IPS-NIHi7 (cell line): Measurements from ENCODE around the gene BMP2.
A peak's percentile ranks its signal among the peaks of the same experiment; 100 is the strongest.

Experiments used
- DNase-seq: peaks from one replicate; pipeline ENCODE4 v3.0.0; 2012; ENCODE audit warnings: mixed read lengths; ENCODE audit errors: extremely low spot score

BMP2 gene

GRCh38 chr20:6767536-6768227 is at the start of gene BMP2:
Gene BMP2, plus strand, starts transcription at chr20:6767686. Its CDS starts 2,441 bp downstream, at chr20:6770127.
- peak; percentile 62 for DNase-seq

- peak; percentile 42 for DNase-seq
Measured at GRCh38 chr20:6718662-6719368, 48.7 kb upstream of the BMP2 start.

GRCh38 chr20:6719369-6719721 is 48.1 kb upstream of the BMP2 start:
- no peak for DNase-seq

DNA sequence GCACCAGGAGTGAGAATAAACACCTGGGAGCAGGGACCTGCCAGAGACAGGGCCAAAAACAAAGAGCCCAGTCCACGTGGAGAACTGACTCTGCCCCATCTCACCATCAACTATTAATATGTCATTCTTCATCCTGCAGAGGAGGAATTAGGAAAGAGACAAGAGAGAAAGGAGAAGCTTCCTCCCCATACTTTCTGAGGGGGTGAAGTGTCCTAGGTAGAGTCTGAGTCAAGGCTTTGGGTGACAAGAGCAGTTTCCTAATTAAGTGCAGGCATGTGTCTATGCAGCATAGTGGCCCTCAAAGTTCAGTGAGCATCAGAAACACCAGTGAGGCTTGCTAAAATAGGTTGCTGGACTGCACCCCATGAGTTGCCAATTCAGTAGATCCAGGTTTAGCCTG is 40.7 kb upstream of the BMP2 start:
- no peak for DNase-seq

DNA sequence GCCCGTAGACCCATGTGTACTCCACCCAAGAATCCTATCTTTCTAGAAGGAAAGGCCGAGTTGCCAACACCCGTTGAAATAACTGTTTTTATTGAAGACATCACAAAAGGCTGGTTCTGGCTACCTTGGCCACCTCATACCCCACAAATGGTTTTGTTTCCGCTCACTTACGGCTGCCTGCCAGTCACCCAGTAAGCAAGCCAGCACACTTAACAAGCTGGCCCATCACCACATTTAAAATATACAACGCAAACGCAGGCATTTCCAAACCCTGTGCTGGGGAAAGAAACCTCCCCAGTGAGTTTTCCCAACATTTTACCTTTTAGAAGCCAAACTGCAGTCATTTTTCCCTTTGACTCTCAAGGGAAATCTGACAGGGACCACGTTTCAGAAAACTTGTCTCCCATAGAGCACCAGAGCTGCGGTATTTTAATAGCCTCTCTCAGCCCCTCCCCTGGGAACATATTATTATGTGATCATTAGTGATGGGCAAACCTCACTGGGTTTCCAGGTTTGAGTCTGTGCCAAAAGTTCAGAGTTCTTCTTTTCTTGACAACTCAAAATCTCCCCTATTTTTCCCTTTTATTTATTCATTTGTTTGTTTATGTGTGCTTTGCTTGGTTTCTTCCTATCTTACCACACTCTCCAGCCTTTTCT is 36.7 kb upstream of the BMP2 start:
- no peak for DNase-seq

DNA sequence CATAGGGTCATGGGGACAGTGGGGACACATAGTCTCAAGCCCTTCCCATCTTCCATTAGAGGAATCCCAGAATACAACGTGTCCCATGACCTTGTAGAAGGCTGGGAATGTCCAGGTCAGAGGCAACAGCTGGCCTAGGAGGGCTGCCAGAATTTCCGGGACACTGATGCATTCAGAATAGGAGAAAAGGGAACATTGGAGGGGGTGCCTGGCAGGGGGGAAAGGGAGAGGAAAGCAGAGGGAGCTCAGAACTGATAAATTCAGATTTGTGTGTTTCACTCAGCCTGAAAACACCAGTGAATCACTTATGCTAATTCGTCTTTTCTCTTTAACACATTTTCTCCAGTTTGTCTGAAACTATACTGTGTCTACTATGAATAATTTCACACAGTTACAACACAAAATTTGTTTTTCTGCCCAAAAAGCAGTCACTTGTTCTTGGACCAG is 35.5 kb upstream of the BMP2 start:
- no peak for DNase-seq

DNA sequence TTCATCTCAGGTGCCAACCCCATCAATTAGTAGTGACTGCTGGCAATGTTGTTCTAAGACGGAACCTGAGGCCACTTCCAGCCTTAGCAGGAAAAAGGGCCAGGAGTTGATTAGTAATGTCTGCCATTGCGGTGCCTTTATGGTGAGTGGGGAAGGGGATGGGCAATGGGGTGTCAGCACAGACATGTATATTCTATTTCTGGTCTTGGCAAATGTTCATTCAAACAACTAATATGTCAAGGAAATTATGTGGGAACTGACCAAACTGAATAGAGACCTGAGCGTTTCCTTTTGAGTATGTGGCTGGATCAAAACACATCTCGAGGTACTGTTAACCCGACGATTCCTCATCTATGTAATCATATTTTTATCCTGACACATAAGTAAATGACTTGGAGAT is 34.6 kb upstream of the BMP2 start:
- DNase-seq, result no peak

DNA sequence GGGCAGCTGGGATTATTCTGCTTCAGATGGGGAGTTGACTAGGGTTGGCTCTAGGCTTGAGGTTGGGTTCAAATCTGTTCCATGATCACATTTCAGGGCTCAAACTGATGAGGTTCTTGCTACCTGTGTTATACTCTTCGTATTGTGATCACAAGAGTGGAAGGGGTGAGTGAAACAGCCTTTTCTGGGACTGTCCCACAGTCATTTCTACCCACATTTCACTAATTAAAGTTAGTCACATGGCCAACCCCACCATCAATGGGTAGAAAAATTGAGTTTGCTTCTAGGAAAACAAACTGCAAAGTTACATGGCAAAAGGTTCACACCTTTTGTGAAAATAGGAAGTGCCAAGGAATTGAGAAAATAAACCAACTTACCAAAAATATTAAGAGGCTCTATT is 33.5 kb upstream of the BMP2 start:
- DNase-seq, result no peak

DNA sequence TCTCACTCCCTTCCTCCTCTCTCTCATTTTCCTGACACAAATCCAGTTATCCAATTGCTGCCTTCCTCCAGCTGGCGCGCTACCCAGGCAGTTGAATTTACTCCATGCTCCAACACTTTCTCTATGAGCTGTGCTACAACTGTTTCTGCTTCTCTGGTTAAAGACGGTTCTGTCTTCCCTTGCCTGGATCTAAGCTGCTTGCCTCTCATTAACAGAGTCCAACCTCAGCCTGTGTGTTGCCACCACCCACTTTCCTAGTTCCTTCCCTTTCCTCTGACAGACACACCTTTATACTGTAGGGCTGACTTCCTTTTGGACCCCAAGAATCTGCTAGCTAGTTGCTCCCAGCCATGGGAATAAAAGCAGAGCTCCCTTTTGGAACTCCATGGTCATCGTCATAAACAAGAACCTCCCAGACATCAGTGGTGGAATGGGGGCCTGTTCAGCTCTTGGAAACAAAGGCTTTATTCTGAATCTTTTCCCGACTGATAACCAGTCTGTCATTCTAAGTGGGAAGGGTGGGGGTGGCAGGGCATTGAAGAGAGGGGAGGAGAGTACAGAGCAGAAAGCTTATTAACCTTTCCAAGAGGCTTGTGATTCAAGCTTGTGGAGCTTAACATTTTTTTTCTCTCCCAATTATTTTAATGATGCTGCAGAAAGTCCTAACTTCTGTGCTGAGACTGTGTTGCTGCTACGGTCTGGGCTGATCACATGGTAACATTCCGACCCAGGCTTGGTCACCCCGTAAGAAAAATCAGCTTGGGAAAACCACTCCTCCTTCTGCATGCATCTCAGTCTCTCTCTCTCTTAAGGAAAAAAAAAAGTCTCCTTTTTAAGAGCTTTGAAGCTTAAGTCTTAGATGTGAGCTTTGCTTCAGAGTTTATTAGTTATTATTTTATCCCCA is 31.3 kb upstream of the BMP2 start:
- peak; percentile 22 for DNase-seq

DNA sequence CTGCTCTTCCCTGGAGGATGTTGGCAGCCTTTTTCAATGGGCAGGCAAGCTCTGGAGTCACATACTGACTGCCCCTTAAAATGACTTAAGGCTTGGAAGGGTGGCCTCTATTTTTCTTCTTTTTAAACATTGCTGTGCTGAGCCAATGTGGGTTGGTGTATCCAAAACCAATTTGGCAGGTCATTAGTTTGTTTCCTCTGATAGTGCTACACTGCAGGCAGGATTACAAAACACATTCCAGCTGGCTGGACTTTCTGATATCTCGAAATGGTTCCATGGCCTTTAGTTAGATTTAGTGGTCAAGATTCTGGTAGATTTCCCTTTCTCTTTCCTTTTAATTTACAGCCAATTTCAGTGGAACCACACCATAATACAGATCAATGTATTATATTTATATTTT is 28.1 kb upstream of the BMP2 start:
- no peak for DNase-seq

DNA sequence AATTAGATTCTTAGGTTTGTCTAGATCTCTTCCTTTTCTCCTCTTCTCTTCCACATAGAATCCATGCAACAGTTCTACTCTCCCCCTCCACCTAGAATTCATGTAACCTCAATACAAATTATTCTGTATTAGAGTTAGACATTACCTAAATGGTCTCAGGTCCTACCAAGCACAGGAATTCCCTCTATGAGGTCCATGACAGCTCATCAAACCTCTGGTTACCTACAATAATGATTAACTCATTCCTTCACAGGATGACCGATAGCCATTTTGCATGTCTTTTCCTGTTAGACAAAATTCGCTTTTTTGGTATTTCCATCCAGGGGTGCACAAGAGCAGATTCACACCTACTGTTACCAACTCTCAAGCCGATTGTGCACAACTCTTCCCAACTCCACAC is 27.4 kb upstream of the BMP2 start:
- DNase-seq, result no peak

GRCh38 chr20:6744180-6744579 is 23.3 kb upstream of the BMP2 start:
- DNase-seq, result no peak

GRCh38 chr20:6744805-6745204 is 22.7 kb upstream of the BMP2 start:
- no peak for DNase-seq

DNA sequence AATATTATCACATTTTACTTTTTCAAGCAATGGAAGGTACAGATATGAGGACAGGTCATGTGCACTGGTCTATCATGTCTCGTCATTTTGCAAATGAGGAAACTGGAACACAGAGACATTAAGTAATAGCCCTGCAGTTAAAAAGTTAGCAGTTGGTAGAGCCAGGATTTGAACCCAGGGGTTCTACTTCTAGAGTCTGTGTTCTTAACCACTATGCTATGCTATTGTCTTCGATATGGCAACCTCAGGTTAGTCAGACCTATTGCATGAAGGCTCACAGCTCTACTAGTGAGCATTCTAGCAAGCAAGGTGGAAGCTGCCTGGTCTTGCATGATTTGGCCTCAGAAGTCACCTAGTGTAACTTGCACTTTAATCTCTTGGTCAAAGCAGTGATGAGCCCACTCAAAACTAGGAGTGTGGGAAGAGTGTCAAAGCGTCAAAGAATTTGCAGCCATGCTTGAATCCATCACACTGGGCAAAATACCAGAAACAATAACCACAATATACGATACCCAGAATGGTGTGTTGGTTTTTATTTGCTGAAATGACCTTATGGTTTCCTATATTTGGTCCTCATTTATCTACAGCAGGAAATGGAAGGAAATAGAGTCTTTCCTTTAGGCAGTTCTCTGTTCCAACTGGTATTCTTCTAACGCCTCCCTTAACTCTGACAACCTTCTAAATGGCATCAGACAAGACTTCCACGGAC is 20.4 kb upstream of the BMP2 start:
- no peak for DNase-seq

- no peak for DNase-seq
Measured at GRCh38 chr20:6750438-6750837, 17.0 kb upstream of the BMP2 start.

DNA sequence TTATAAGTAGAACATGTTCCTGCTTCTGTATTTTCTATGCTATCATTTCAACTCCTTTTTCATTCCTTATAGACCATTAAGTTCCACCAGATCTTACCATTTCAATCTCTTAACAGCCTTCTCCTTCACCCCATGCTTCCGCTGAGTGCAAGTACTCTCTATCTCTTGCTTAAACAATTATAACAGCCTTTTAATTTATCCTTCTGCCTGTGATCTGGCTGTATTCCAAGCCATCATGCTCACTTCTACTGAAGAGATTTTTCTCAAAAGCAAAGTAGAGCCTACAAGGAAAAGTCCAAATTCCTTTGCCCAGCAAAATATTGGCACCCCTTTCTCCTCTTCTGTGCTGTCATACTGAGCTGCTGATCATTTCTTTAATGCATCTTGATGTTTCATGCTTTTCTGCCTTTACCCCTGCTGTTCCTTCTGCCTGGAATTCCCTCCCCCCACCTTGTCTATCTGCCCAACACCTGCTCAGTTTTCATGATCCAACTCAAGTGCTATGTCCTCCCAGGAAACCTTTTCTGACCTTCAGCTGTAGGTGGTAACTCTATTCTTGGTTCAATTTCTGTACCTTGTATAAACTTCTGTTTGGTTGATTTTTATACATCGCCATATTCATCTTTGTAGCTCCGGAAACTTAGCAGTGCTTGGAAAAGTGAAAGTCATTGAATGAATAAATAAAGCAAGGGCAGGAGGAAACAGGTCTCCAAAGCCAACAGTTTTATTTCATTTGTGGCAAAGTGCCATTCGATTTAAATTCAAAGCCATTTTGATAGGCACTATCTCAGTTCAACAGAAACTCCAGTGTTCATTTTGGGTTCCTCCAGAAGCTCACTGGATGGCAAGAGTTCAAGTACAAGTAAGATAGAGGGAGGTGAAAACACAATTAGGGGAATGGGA is 10.5 kb upstream of the BMP2 start:
- DNase-seq, result no peak

DNA sequence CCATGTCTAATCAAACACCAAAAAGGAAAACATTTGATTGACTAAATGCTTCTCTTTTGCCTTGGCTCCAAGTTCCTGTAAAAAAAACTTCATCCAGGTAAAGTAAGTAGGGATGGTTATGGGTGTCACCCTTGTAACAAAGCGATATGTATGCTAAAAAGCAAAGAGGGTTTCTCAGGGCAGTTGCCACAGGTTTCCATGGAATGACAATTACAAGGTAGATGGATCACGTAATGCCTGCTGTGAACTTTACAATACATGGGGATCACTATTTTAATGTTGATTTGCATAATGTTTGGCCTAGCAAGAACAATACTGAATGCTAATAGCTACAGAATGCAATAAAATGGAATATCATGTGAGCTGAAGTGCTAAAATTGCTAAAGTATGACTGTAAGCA is 2.9 kb upstream of the BMP2 start:
- DNase-seq, result no peak

- DNase-seq, result no peak
Measured at GRCh38 chr20:6765469-6766058, 1.9 kb upstream of the BMP2 start.

DNA sequence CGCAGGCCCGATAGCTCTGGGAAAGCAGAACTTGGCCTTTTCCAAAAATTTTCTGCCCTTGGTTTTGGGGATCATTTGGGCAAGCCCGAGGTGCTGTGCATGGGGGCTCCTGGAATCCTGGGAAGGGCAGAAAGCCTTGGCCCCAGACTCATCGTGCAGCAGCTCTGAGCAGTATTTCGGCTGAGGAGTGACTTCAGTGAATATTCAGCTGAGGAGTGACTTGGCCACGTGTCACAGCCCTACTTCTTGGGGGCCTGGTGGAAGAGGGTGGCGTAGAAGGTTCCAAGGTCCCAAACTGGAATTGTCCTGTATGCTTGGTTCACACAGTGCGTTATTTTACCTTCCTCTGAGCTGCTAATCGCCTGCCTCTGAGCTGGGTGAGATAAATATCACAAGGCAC is 1.1 kb upstream of the BMP2 start:
- no peak for DNase-seq

DNA sequence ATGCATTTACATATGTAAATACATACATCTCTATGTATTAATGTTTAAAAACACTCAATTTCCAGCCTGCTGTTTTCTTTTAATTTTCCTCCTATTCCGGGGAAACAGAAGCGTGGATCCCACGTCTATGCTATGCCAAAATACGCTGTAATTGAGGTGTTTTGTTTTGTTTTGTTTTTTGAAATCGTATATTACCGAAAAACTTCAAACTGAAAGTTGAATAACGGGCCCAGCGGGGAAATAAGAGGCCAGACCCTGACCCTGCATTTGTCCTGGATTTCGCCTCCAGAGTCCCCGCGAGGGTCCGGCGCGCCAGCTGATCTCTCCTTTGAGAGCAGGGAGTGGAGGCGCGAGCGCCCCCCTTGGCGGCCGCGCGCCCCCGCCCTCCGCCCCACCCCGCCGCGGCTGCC is 355 bp upstream of the BMP2 start:
- DNase-seq, result no peak
